H1 (cell line): ENCODE results near the gene UTP15. TPM values are rescaled to one million over a fixed set of nuclear protein-coding genes. Genes with fewer than 3 reads are reported as not detected.

ENCODE experiments used
- CTCF ChIA-PET: fragments of 300-600 bp; sonication (Branson Sonifier 250); formaldehyde crosslinking; loops from one replicate; lab custom pipeline; 2021; ENCODE audit not compliant: partially characterized antibody; lab: Charles Lee
- POLR2A ChIA-PET: fragments of 300-600 bp; sonication (Branson Sonifier 250); formaldehyde crosslinking; loops from one replicate; lab custom pipeline; 2021; ENCODE audit warnings: inconsistent platforms; ENCODE audit not compliant: partially characterized antibody; lab: Charles Lee
- DNase-seq, 2 experiments: peaks; one replicate each; pipeline versions ENCODE4 v3.0.0 to v3.0.0-alpha.2; 2010 to 2022; ENCODE audit warnings: low spot score in 2 of 2, low read depth in 1 of 2, mixed read lengths in 1 of 2
- FAIRE-seq: peaks from 2 replicates; lab custom pipeline; 2011; peaks lifted over from hg19 to GRCh38; lab: Jason Lieb, UNC
- H2AFZ ChIP-seq: 2 replicates; pipeline ENCODE4 v1.8.1; 2012; ENCODE audit warnings: low read length, inconsistent platforms
- H2AK5ac ChIP-seq: 2 replicates; pipeline ENCODE4 v1.6.1; 2013; ENCODE audit warnings: low read depth, low read length
- H2BK120ac ChIP-seq: replicated peaks from 2 replicates; pipeline ENCODE3; 2013; ENCODE audit warnings: low read depth, low read length, inconsistent platforms
- H2BK12ac ChIP-seq: 2 replicates; pipeline ENCODE4 v1.6.1; 2013; ENCODE audit warnings: low read depth, low read length
- H2BK15ac ChIP-seq: 2 replicates; pipeline ENCODE4 v1.6.1; 2013; ENCODE audit warnings: low read length
- H2BK20ac ChIP-seq: 2 replicates; pipeline ENCODE4 v1.6.1; 2013; ENCODE audit warnings: low read length
- H2BK5ac ChIP-seq: 2 replicates; pipeline ENCODE4 v1.6.1; 2013; ENCODE audit warnings: low read depth, low read length
- H3K14ac ChIP-seq: 2 replicates; pipeline ENCODE4 v1.6.1; 2013; ENCODE audit warnings: inconsistent platforms; ENCODE audit not compliant: insufficient read length
- H3K18ac ChIP-seq: 2 replicates; pipeline ENCODE4 v1.6.1; 2013; ENCODE audit warnings: low read length; ENCODE audit errors: extremely low read depth
- H3K23ac ChIP-seq: 2 replicates; pipeline ENCODE4 v1.6.1; 2013; ENCODE audit warnings: inconsistent platforms; ENCODE audit not compliant: insufficient read length
- H3K23me2 ChIP-seq: 2 replicates; pipeline ENCODE4 v1.6.1; 2013; ENCODE audit warnings: low read depth, low read length
- H3K27ac ChIP-seq: 2 replicates; pipeline ENCODE4 v1.6.1; 2011; ENCODE audit warnings: low read depth, low read length, inconsistent platforms
- H3K27me3 ChIP-seq, 4 experiments: replicated peaks in 1 of 4; 1 replicate in 1 of 4; 2 replicates in 3 of 4; pipeline versions ENCODE4 v1.6.1 to v1.8.1; 2011 to 2013; ENCODE audit warnings: low read length in 3 of 4, mild to moderate bottlenecking in 3 of 4, inconsistent platforms in 2 of 4, mixed read lengths in 2 of 4, moderate library complexity in 1 of 4; ENCODE audit not compliant: control insufficient read depth in 3 of 4, insufficient read depth in 3 of 4; ENCODE audit errors: extremely low read depth in 1 of 4
- H3K36me3 ChIP-seq, 4 experiments: 2 replicates each; pipeline versions ENCODE4 v1.6.1 to v1.8.1; 2011 to 2013; ENCODE audit warnings: mild to moderate bottlenecking in 4 of 4, low read length in 3 of 4, moderate library complexity in 2 of 4, control low read depth in 1 of 4, inconsistent platforms in 1 of 4; ENCODE audit not compliant: insufficient read depth in 4 of 4, control insufficient read depth in 2 of 4
- H3K4ac ChIP-seq: replicated peaks from 2 replicates; pipeline ENCODE3; 2013; ENCODE audit warnings: low read length, low read depth, mixed read lengths, inconsistent platforms; ENCODE audit not compliant: insufficient read length
- H3K4me1 ChIP-seq, 4 experiments: replicated peaks in 1 of 4; 1 replicate in 1 of 4; 2 replicates in 3 of 4; pipeline versions ENCODE4 v1.6.1 to v1.8.1; 2011 to 2013; ENCODE audit warnings: low read length in 3 of 4, inconsistent platforms in 2 of 4, mixed read lengths in 1 of 4; ENCODE audit not compliant: insufficient read depth in 4 of 4, control insufficient read depth in 3 of 4
- H3K4me2 ChIP-seq, 2 experiments: 2 replicates each; pipeline versions ENCODE4 v1.6.1 to v1.8.1; 2011 to 2013; ENCODE audit warnings: low read depth in 2 of 2, low read length in 2 of 2, control low read depth in 1 of 2, inconsistent platforms in 1 of 2, mild to moderate bottlenecking in 1 of 2; ENCODE audit not compliant: insufficient read depth in 1 of 2
- H3K4me3 ChIP-seq, 4 experiments: fragments of 200-600, 300-600 bp in 1 of 4; sonication (generic), shearing (Covaris generic), sonication (Bioruptor Twin) in 1 of 4; 2 replicates each; pipeline versions ENCODE4 v1.5.1 to v1.8.1; 2011 to 2016; ENCODE audit warnings: low read length in 4 of 4, low read depth in 3 of 4, control low read depth in 2 of 4, inconsistent platforms in 2 of 4, mild to moderate bottlenecking in 2 of 4, mixed read lengths in 1 of 4, moderate library complexity in 1 of 4; ENCODE audit not compliant: insufficient read depth in 2 of 4; ENCODE audit errors: extremely low read depth in 1 of 4
- H3K56ac ChIP-seq: replicated peaks from 2 replicates; pipeline ENCODE3; 2013; ENCODE audit warnings: low read depth, mild to moderate bottlenecking, mixed read lengths, low read length, inconsistent platforms; ENCODE audit not compliant: insufficient read length
- H3K79me1 ChIP-seq: 2 replicates; pipeline ENCODE4 v1.6.1; 2013; ENCODE audit warnings: low read depth, low read length, control low read depth
- H3K79me2 ChIP-seq, 2 experiments: 2 replicates each; pipeline versions ENCODE4 v1.6.1 to v1.8.1; 2012 to 2013; ENCODE audit warnings: low read length in 2 of 2, mild to moderate bottlenecking in 2 of 2, inconsistent platforms in 1 of 2; ENCODE audit not compliant: insufficient read depth in 2 of 2, control insufficient read depth in 1 of 2
- H3K9ac ChIP-seq, 4 experiments: replicated peaks in 1 of 4; 1 replicate in 1 of 4; 2 replicates in 3 of 4; pipeline versions ENCODE4 v1.6.1 to v1.8.1; 2011 to 2013; ENCODE audit warnings: low read depth in 3 of 4, low read length in 3 of 4, control low read depth in 2 of 4, mild to moderate bottlenecking in 2 of 4, moderate library complexity in 2 of 4, inconsistent platforms in 1 of 4; ENCODE audit errors: extremely low read depth in 1 of 4
- H3K9me3 ChIP-seq, 2 experiments: 2 replicates each; pipeline versions ENCODE4 v1.6.1 to v1.8.1; 2012 to 2013; ENCODE audit warnings: mild to moderate bottlenecking in 2 of 2, moderate library complexity in 2 of 2, control low read depth in 1 of 2, inconsistent platforms in 1 of 2, low read depth in 1 of 2, low read length in 1 of 2, mixed read lengths in 1 of 2; ENCODE audit not compliant: insufficient read depth in 2 of 2
- H4K20me1 ChIP-seq, 2 experiments: replicated peaks in 1 of 2; 2 replicates each; pipeline versions ENCODE3 to v1.8.1; 2011 to 2013; ENCODE audit warnings: inconsistent platforms in 2 of 2, low read length in 2 of 2, mild to moderate bottlenecking in 1 of 2; ENCODE audit not compliant: insufficient read depth in 2 of 2, control insufficient read depth in 1 of 2
- H4K5ac ChIP-seq: 2 replicates; pipeline ENCODE4 v1.6.1; 2013; ENCODE audit warnings: low read length, low read depth, mixed read lengths, inconsistent platforms; ENCODE audit not compliant: insufficient read length
- H4K8ac ChIP-seq: 2 replicates; pipeline ENCODE4 v1.8.0; 2013; ENCODE audit warnings: mild to moderate bottlenecking, moderate library complexity, low read length, inconsistent platforms; ENCODE audit not compliant: insufficient read depth; ENCODE audit errors: extremely low read depth
- H4K91ac ChIP-seq: replicated peaks from 2 replicates; pipeline ENCODE3; 2013; ENCODE audit warnings: low read length, mixed read lengths, inconsistent platforms; ENCODE audit not compliant: insufficient read length
- E2F6 ChIP-seq: IDR thresholded peaks from 2 replicates; pipeline ENCODE4 v1.6.1; 2012; ENCODE audit warnings: inconsistent platforms
- HDAC2 ChIP-seq, 2 experiments: fragments of 300-600 bp in 1 of 2; sonication (generic) in 1 of 2; IDR thresholded peaks; 2 replicates each; pipeline ENCODE4 v1.6.1; 2011 to 2012; ENCODE audit warnings: low read depth in 2 of 2, low read length in 2 of 2, mild to moderate bottlenecking in 2 of 2, moderate library complexity in 2 of 2, borderline replicate concordance in 1 of 2, inconsistent platforms in 1 of 2
- KDM5A ChIP-seq: fragments of 200-600 bp; IDR thresholded peaks from 2 replicates; pipeline ENCODE4 v1.7.1; 2012; ENCODE audit warnings: mild to moderate bottlenecking, low read length, inconsistent platforms, mixed read lengths
- SIX5 ChIP-seq: IDR thresholded peaks from 2 replicates; pipeline ENCODE4 v1.6.1; 2011; ENCODE audit warnings: mild to moderate bottlenecking, low read depth, low read length
- TEAD4 ChIP-seq: IDR thresholded peaks from 2 replicates; pipeline ENCODE4 v1.6.1; 2012; ENCODE audit warnings: low read depth, low read length, inconsistent platforms, mixed read lengths
- WGBS, 2 experiments: shearing (Covaris generic) in 1 of 2; methylation state at CpG; one replicate each; pipeline versions ENCODE4 v1.1.6 to v1.1.7; 2013 to 2015; ENCODE audit warnings: low lambda C conversion rate in 2 of 2, mixed read lengths in 2 of 2, inconsistent platforms in 1 of 2, low coverage in 1 of 2, missing lambda C conversion rate in 1 of 2; ENCODE audit not compliant: insufficient replicate concordance in 2 of 2, insufficient coverage in 1 of 2, insufficient read length in 1 of 2; ENCODE audit errors: extremely low coverage in 1 of 2, missing lambda C conversion rate in 1 of 2; 5-methylcytosine and 5-hydroxymethylcytosine counted together
- polyA plus RNA-seq, 7 experiments: library from polyadenylated mRNA; depleted of rRNA in 3 of 7; stranded (reverse) in 5 of 7; unstranded in 2 of 7; fragments of >200 nt in 5 of 7; fragments of 200-250 nt in 2 of 7; gene quantifications; 1 replicate in 5 of 7; 2 replicates in 1 of 7; 4 replicates in 1 of 7; pipeline versions ENCODE4 v1.2.1 to v1.2.3, GENCODE V29; 2011 to 2013; ENCODE audit warnings: missing spikeins in 2 of 7, mixed read lengths in 2 of 7
- total RNA-seq: library from RNA; stranded (reverse); fragmentation: NEBNext Ultra II Directional; extraction: Animal tissue kit (Norgen Biotek cat#: 25700); gene quantifications from 2 replicates; pipeline ENCODE4 v1.2.1, GENCODE V29; 2021

Gene UTP15
- total and polyA plus RNA-seq, 2 of the 8 experiments (the other 6 are each of a cell fraction or from before 2014, with no cell fraction given), result 14.3 to 33.6 TPM

GRCh38 chr5:73612799-73613198 is 47.3 kb downstream of the UTP15 start:
- Histone ChIP-seq H3K36me3 (no peaks in the 10 kb centered on the region), H4K20me1 (no peaks in the 10 kb centered on the region), H3K23me2 (no peaks in the 10 kb centered on the region), H3K9ac (no peak overlapping the region), H3K56ac (no peak overlapping the region), H3K18ac (no peak overlapping the region), H4K5ac (no peak overlapping the region), H3K4me1 (0 out of 7 replicates have a peak, but pooled peaks cover 0 to 3% (median 0%) of the 10 kb centered on the region in 4 experiments), H2BK20ac (no peak overlapping the region), H3K14ac (no peak overlapping the region), H3K4ac (no peak overlapping the region), H2BK12ac (no peak overlapping the region), H3K79me2 (no peaks in the 10 kb centered on the region), H2BK120ac (no peak overlapping the region), H2BK5ac (no peak overlapping the region), H2BK15ac (no peak overlapping the region), H2AK5ac (no peak overlapping the region), H3K4me3 (no peak overlapping the region), H3K4me2 (no peak overlapping the region), H3K23ac (no peak overlapping the region), H3K79me1 (no peaks in the 10 kb centered on the region), H2AFZ (no peak overlapping the region), H4K91ac (no peak overlapping the region), H3K9me3 (no peaks in the 10 kb centered on the region), H3K27me3 (no peaks in the 10 kb centered on the region), H3K27ac (no peak overlapping the region), H4K8ac (no peak overlapping the region)
- TF ChIP-seq E2F6 (no peak), HDAC2 (IDR thresholded peaks at IDR 0.05; ENCODE audit: borderline replicate concordance in 1 of 2, low read depth in 2 of 2, low read length in 2 of 2) (no peak), SIX5 (no peak), TEAD4 (no peak), KDM5A (no peak)
- POLR2A ChIA-PET, result no interaction called here
- 94% methylated on average over 3 of the region's 3 CpGs; no CpG with 5 or more reads in 1 of the 2 experiments for WGBS, 2 experiments
- FAIRE-seq (no peak), DNase-seq (no peak)
- CTCF ChIA-PET, result interaction anchor here (1.3 to 1.5 kb wide), 2 partner anchors 13 to 81 kb away, joined by 3 to 5 read pairs; no protein-coding TSS in a partner anchor
